HEK293 (cell line): ENCODE results near the gene CNTNAP4.

Source experiments
- CTCF ChIP-seq: fragments of 450-650 bp; formaldehyde crosslinking; IDR thresholded peaks from 2 replicates; pipeline ENCODE4 v1.5.1; 2016; ENCODE audit warnings: missing biosample characterization, missing genetic modification characterization
- PRDM1 ChIP-seq: fragments of 450-650 bp; formaldehyde crosslinking; IDR thresholded peaks from 2 replicates; pipeline ENCODE4; 2016; ENCODE audit warnings: missing biosample characterization, missing genetic modification characterization
- ZBTB17 ChIP-seq: fragments of 450-650 bp; formaldehyde crosslinking; IDR thresholded peaks from 2 replicates; pipeline ENCODE4 v1.5.1; 2016; ENCODE audit warnings: missing biosample characterization, missing genetic modification characterization
- ZNF488 ChIP-seq: fragments of 450-650 bp; formaldehyde crosslinking; IDR thresholded peaks from 2 replicates; pipeline ENCODE4 v1.5.1; 2016; ENCODE audit warnings: missing biosample characterization, missing genetic modification characterization
- ZNF549 ChIP-seq: fragments of 450-650 bp; IDR thresholded peaks from 2 replicates; pipeline ENCODE4 v1.5.1; 2018; ENCODE audit warnings: missing biosample characterization, missing genetic modification characterization, mild to moderate bottlenecking, inconsistent platforms, moderate library complexity

- no peak for TF ChIP-seq CTCF (tag by site-specific recombination)
- no peak for TF ChIP-seq ZBTB17 (tag by site-specific recombination)
- no peak for TF ChIP-seq PRDM1
- no peak for TF ChIP-seq ZNF549
- TF ChIP-seq ZNF488 (tag by site-specific recombination) = no peak
Observed at GRCh38 chr16:76360404-76360803, 83.2 kb downstream of the CNTNAP4 start.
